GM19193 (cell line): ENCODE data around the gene MBLAC1.

Experiments used
- POLR2A ChIP-seq: IDR thresholded peaks from 4 replicates; pipeline ENCODE4 v1.6.1; 2011; ENCODE audit not compliant: insufficient read depth, insufficient read length; ENCODE audit errors: extremely low read depth

MBLAC1 gene

GRCh38 chr7:100107125-100107737 lies 19.5 kb upstream of the MBLAC1 start:
- TF ChIP-seq POLR2A, result no peak

GRCh38 chr7:100107890-100108289 lies 18.9 kb upstream of the MBLAC1 start:
- TF ChIP-seq POLR2A, result no peak

- TF ChIP-seq POLR2A, result no peak
These were observed 17.1 kb upstream of the MBLAC1 start for GRCh38 chr7:100109521-100110163.

- no peak for TF ChIP-seq POLR2A
These were observed 15.6 kb upstream of the MBLAC1 start for GRCh38 chr7:100111156-100111555.

- TF ChIP-seq POLR2A, result no peak
These were observed 14.9 kb upstream of the MBLAC1 start for GRCh38 chr7:100111914-100112313.

- TF ChIP-seq POLR2A, result no peak
These were observed 11.7 kb upstream of the MBLAC1 start for GRCh38 chr7:100115026-100115425.

GRCh38 chr7:100118388-100119071 lies 8.2 kb upstream of the MBLAC1 start:
- TF ChIP-seq POLR2A, result no peak

GRCh38 chr7:100119072-100119969 lies 7.4 kb upstream of the MBLAC1 start, which contains the start of the genes CNPY4 and TAF6:
Gene CNPY4 (plus strand): TSS chr7:100119634. CDS start chr7:100119745, 111 bp downstream.
Gene TAF6 (minus strand): TSS chr7:100119358. CDS start chr7:100114209, 5,149 bp downstream.
- peak; percentile 88 for TF ChIP-seq POLR2A

- no peak for TF ChIP-seq POLR2A
These were observed 6.6 kb upstream of the MBLAC1 start for GRCh38 chr7:100119970-100120732.

GRCh38 chr7:100120733-100121036 lies 6.1 kb upstream of the MBLAC1 start:
- no peak for TF ChIP-seq POLR2A

GRCh38 chr7:100122067-100122466 lies 4.7 kb upstream of the MBLAC1 start:
- no peak for TF ChIP-seq POLR2A

- no peak for TF ChIP-seq POLR2A
These were observed 4.2 kb upstream of the MBLAC1 start for GRCh38 chr7:100122568-100122967.

GRCh38 chr7:100124301-100125230 lies 2.2 kb upstream of the MBLAC1 start:
- no peak for TF ChIP-seq POLR2A
